RWPE1 (cell line): ENCODE data around the gene LARP4B.

Experiments used
- CTCF ChIA-PET: fragments of 350-600 bp; sonication (Branson Sonifier 250); formaldehyde crosslinking; extraction: SDS; loops from one replicate; lab custom pipeline; 2021; lab: Yijun Ruan, JAX
- POLR2A ChIA-PET: fragments of 400-600 bp; formaldehyde crosslinking; extraction: SDS; loops from one replicate; lab custom pipeline; 2020; ENCODE audit warnings: antibody characterized with exemption; ENCODE audit not compliant: low non-redundant PET; lab: Yijun Ruan, JAX
- DNase-seq: peaks from one replicate; pipeline ENCODE4 v3.0.0; 2012; ENCODE audit warnings: low spot score
- H3K27ac ChIP-seq: fragments of 450-650 bp; 2 replicates; pipeline ENCODE4 v1.5.1; 2017
- CTCF ChIP-seq: fragments of 450-650 bp; conservative IDR thresholded peaks from 2 replicates; pipeline ENCODE4 v1.5.1; 2017; ENCODE audit warnings: low read depth, mild to moderate bottlenecking

LARP4B gene

GRCh38 chr10:791639-792038 lies 139.9 kb downstream of the LARP4B start:
- POLR2A ChIA-PET: no interaction called here
- CTCF ChIA-PET: no interaction called here

GRCh38 chr10:790821-791551 lies 140.5 kb downstream of the LARP4B start:
- ChIA-PET POLR2A (no interaction called here), CTCF (interaction anchor here (2.0 kb wide), 1 partner anchor 280 kb away, joined by 11 read pairs; no protein-coding TSS in a partner anchor)

More at GRCh38 chr10:791639-792038, 139.9 kb downstream of the LARP4B start:
- no peak for TF ChIP-seq CTCF
- no peak overlapping the region for H3K27ac ChIP-seq
- no peak for DNase-seq

GRCh38 chr10:789831-790701 lies 141.4 kb downstream of the LARP4B start:
- ChIA-PET CTCF (interaction anchor here (0.6 to 2.0 kb wide), 10 partner anchors 14 to 711 kb away, joined by 3 to 11 read pairs (median 4); no protein-coding TSS in a partner anchor), POLR2A (no interaction called here)
- no peak overlapping the region for H3K27ac ChIP-seq
- no peak for TF ChIP-seq CTCF
- DNase-seq: no peak

More at GRCh38 chr10:790821-791551, 140.5 kb downstream of the LARP4B start:
- no peak for DNase-seq
- TF ChIP-seq CTCF: no peak
- H3K27ac ChIP-seq: no peak overlapping the region

GRCh38 chr10:788796-789748 lies 142.4 kb downstream of the LARP4B start:
- H3K27ac ChIP-seq: no peak overlapping the region
- DNase-seq: peak; percentile 75
- CTCF ChIA-PET: interaction anchor here (0.5 to 2.0 kb wide), 15 partner anchors 13 to 710 kb away, joined by 3 to 11 read pairs (median 3); no protein-coding TSS in a partner anchor
- POLR2A ChIA-PET: no interaction called here
- TF ChIP-seq CTCF: peak; percentile 75

GRCh38 chr10:787933-788651 lies 143.4 kb downstream of the LARP4B start:
- POLR2A ChIA-PET: no interaction called here
- CTCF ChIA-PET: interaction anchor here (0.6 kb wide), 1 partner anchor 12 kb away, joined by 3 read pairs; no protein-coding TSS in a partner anchor
- TF ChIP-seq CTCF: no peak
- no peak overlapping the region for H3K27ac ChIP-seq
- no peak for DNase-seq
